ENCODE data around the gene AHNAK2. TPM values are rescaled to one million over a fixed set of nuclear protein-coding genes. Genes with fewer than 3 reads are reported as not detected.

AHNAK2 gene
- total RNA-seq, 1 experiment from 2014 or later, result 45.0 TPM

GRCh38 chr14:104935955-104936354 lies 42.2 kb downstream of the AHNAK2 start:
- intact Hi-C loops (cut with micrococcal nuclease), result no loop called here
- POLR2A ChIA-PET, result no interaction called here

GRCh38 chr14:104935026-104935650 lies 43.0 kb downstream of the AHNAK2 start:
- POLR2A ChIA-PET, result no interaction called here
- no peak for ATAC-seq
- TF ChIP-seq EZH2phosphoT487 (IDR thresholded peaks at IDR 0.05; ENCODE audit: borderline replicate concordance) (no peak), TCF7L2 (IDR thresholded peaks at IDR 0.05; ENCODE audit: borderline replicate concordance, extremely low read depth, insufficient read depth, insufficient read length) (no peak), ZNF274 (IDR thresholded peaks at IDR 0.05; ENCODE audit: low read depth, low read length) (no peak), CTCF (IDR thresholded peaks at IDR 0.05 in 2 of 3, conservative IDR thresholded peaks at IDR 0.05 in 1 of 3; ENCODE audit: borderline replicate concordance in 1 of 3, insufficient read depth in 1 of 3, low read depth in 2 of 3, low read length in 2 of 3) (no peak), JUND (IDR thresholded peaks at IDR 0.05) (no peak), POLR2A (IDR thresholded peaks at IDR 0.05; ENCODE audit: borderline replicate concordance, extremely low read depth, insufficient read depth, insufficient read length) (no peak), MAX (IDR thresholded peaks at IDR 0.05) (no peak), REST (IDR thresholded peaks at IDR 0.05; ENCODE audit: low read depth) (no peak), SIN3A (IDR thresholded peaks at IDR 0.05; ENCODE audit: low read depth) (no peak), CEBPB (IDR thresholded peaks at IDR 0.05; ENCODE audit: low read depth) (no peak), YY1 (IDR thresholded peaks at IDR 0.05; ENCODE audit: extremely low read depth, insufficient replicate concordance, low read depth, low read length) (no peak)

More at GRCh38 chr14:104935955-104936354, 42.2 kb downstream of the AHNAK2 start:
- Histone ChIP-seq H3K9me3 (ENCODE audit: control insufficient read depth in 1 of 2, insufficient read depth in 1 of 2, low read depth in 1 of 2, low read length in 2 of 2) (no peaks in the 10 kb centered on the region), H2AFZ (ENCODE audit: low read depth, low read length, poor library complexity, severe bottlenecking) (no peak overlapping the region), H3K9me2 (ENCODE audit: insufficient read depth) (no peaks in the 10 kb centered on the region), H4K20me1 (ENCODE audit: insufficient read depth) (no peaks in the 10 kb centered on the region), H3K27ac (ENCODE audit: low read depth, low read length) (no peak overlapping the region), H3K4me1 (ENCODE audit: control insufficient read depth in 1 of 2, insufficient read depth in 2 of 2, low read length in 2 of 2) (peaks cover 0 to 7% of the 10 kb centered on the region in 2 experiments; a peak in 1 of 4 replicates), H3K4me2 (ENCODE audit: low read length) (no peak overlapping the region), H3K36me3 (ENCODE audit: control insufficient read depth in 1 of 2, insufficient read depth in 2 of 2, low read length in 2 of 2) (no peaks in the 10 kb centered on the region), H3K27me3 (ENCODE audit: insufficient read depth, low read length) (no peaks in the 10 kb centered on the region), H3K4me3 (replicated peaks in 1 of 2; ENCODE audit: low read depth in 1 of 2, low read length in 2 of 2) (no peak overlapping the region), H3K9ac (ENCODE audit: low read length) (no peak overlapping the region), H3K79me2 (ENCODE audit: insufficient read depth, low read length) (no peaks in the 10 kb centered on the region)
- RAD21 ChIA-PET (ENCODE audit: low non-redundant PET in 1 of 2, low total read pairs in 2 of 2, uncharacterized antibody in 2 of 2, unreplicated experiment in 2 of 2), result interaction anchor here in 1 of 2 experiments (0.5 kb wide), 1 partner anchor 253 kb away, joined by 4 read pairs; no protein-coding TSS in a partner anchor
- TF ChIP-seq YY1 (IDR thresholded peaks at IDR 0.05; ENCODE audit: extremely low read depth, insufficient replicate concordance, low read depth, low read length) (no peak), EGR1 (IDR thresholded peaks at IDR 0.05; ENCODE audit: low read depth) (no peak), ZNF274 (IDR thresholded peaks at IDR 0.05; ENCODE audit: low read depth, low read length) (no peak), POLR2AphosphoS5 (IDR thresholded peaks at IDR 0.05; ENCODE audit: low read depth, low read length) (0 out of 2 replicates have a peak, but pooled peaks have one; percentile 21), ELF1 (IDR thresholded peaks at IDR 0.05; ENCODE audit: borderline replicate concordance, low read depth) (no peak)
- DNase-seq (ENCODE audit: low read depth, low spot score), result no peak
- CTCF ChIA-PET, result interaction anchor here (1.0 kb wide), 1 partner anchor 110 kb away, joined by 3 read pairs; no protein-coding TSS in a partner anchor
- ATAC-seq, result no peak
- no TSS peak for BruUV-seq (replicated peaks)

More at GRCh38 chr14:104935026-104935650, 43.0 kb downstream of the AHNAK2 start:
- Histone ChIP-seq H3K4me2 (ENCODE audit: low read length) (no peak overlapping the region), H3K27me3 (ENCODE audit: insufficient read depth, low read length) (no peaks in the 10 kb centered on the region), H3K9me2 (ENCODE audit: insufficient read depth) (no peaks in the 10 kb centered on the region), H4K20me1 (ENCODE audit: insufficient read depth) (no peaks in the 10 kb centered on the region), H3K27ac (ENCODE audit: low read depth, low read length) (no peak overlapping the region), H3K36me3 (ENCODE audit: control insufficient read depth in 1 of 2, insufficient read depth in 2 of 2, low read length in 2 of 2) (no peaks in the 10 kb centered on the region), H3K79me2 (ENCODE audit: insufficient read depth, low read length) (no peaks in the 10 kb centered on the region), H3K4me1 (ENCODE audit: control insufficient read depth in 1 of 2, insufficient read depth in 2 of 2, low read length in 2 of 2) (peaks cover 0 to 7% of the 10 kb centered on the region in 2 experiments; a peak in 1 of 4 replicates), H3K9ac (ENCODE audit: low read length) (no peak overlapping the region), H3K4me3 (replicated peaks in 1 of 2; ENCODE audit: low read depth in 1 of 2, low read length in 2 of 2) (no peak overlapping the region), H3K9me3 (ENCODE audit: control insufficient read depth in 1 of 2, insufficient read depth in 1 of 2, low read depth in 1 of 2, low read length in 2 of 2) (no peaks in the 10 kb centered on the region), H2AFZ (ENCODE audit: low read depth, low read length, poor library complexity, severe bottlenecking) (no peak overlapping the region)
- ChIA-PET RAD21 (ENCODE audit: low non-redundant PET in 1 of 2, low total read pairs in 2 of 2, uncharacterized antibody in 2 of 2, unreplicated experiment in 2 of 2) (interaction anchor here in 1 of 2 experiments (1.1 kb wide), 1 partner anchor 39 kb away, joined by 3 read pairs; no protein-coding TSS in a partner anchor), CTCF (interaction anchor here (1.2 to 3.2 kb wide), 3 partner anchors 38 to 111 kb away, joined by 3 to 18 read pairs (median 5); no protein-coding TSS in a partner anchor)
- intact Hi-C loops (cut with micrococcal nuclease), result no loop called here
- no peak for DNase-seq (ENCODE audit: low read depth, low spot score)
- BruUV-seq (replicated peaks), result no TSS peak

Data from HCT116 (cell line).